Measurements from ENCODE around the gene MFSD2B.
A peak's percentile ranks its signal among the peaks of the same experiment; 100 is the strongest.
"Not testable (repeated sequence)": the region's sequence is repeated elsewhere in the genome, so short reads cannot be mapped to it uniquely, and the experiment has no call there.

Gene MFSD2B

DNA sequence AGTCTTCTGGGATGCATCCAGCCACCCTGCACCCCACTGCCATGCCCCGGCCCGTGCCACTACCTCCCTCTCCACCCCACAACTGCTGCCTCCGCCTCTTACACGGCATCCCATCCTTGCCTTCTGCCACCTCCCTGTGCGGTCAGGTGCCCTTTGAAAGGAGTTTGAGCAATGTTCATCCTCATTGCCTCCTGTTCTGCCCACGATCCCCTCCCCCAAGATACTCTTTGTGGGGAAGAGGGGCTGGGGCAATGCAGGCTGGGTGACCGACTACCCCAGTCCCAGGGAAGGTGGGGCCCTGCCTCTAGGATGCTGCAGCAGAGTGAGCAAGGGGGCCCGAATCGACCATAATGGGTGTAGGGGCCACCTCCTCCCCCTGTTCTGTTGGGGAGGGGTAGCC, 8.4 kb downstream of the MFSD2B start:
- no peak for DNase-seq (ENCODE audit: low read depth)

DNA sequence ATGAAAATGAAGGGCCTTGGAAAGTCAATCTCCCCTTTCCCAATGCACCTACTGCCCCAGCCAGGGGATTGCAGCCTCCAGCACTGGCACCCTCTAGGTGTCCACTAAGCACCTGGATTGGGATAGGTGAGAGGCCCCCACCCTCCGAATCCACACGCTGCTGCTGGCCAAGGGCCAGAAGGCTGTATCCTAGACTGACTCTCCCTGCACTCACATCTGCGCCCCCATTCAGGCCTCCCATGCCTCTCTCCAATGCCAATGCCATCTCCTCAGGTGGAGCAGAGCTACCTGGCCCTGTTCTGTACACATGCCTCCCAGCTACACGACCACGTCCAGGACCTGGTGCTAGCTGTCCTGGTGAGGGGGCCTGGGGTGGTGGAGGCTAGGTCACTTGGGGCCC, 9.8 kb downstream of the MFSD2B start:
- no peak for DNase-seq (ENCODE audit: low read depth)

DNA sequence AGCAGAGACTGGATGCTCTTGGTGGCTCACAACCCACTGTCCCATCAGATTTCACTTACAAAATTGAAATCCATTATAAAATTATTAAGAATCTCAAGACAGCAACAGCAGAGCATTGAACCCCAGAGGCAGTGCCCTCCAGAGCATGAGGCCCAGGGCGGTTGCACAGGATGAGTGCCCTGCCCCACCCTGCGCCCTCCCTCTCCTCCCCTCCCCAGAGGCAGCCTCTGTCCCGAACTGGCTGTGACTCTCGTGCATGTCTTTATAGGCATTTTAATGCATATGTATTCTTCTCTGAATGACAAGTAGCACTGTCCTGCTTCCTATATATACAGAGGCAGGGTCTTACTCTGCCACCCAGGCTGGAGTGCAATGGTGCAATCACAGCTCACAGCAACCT, 10.4 kb downstream of the MFSD2B start:
- no peak for DNase-seq (ENCODE audit: low read depth)

DNA sequence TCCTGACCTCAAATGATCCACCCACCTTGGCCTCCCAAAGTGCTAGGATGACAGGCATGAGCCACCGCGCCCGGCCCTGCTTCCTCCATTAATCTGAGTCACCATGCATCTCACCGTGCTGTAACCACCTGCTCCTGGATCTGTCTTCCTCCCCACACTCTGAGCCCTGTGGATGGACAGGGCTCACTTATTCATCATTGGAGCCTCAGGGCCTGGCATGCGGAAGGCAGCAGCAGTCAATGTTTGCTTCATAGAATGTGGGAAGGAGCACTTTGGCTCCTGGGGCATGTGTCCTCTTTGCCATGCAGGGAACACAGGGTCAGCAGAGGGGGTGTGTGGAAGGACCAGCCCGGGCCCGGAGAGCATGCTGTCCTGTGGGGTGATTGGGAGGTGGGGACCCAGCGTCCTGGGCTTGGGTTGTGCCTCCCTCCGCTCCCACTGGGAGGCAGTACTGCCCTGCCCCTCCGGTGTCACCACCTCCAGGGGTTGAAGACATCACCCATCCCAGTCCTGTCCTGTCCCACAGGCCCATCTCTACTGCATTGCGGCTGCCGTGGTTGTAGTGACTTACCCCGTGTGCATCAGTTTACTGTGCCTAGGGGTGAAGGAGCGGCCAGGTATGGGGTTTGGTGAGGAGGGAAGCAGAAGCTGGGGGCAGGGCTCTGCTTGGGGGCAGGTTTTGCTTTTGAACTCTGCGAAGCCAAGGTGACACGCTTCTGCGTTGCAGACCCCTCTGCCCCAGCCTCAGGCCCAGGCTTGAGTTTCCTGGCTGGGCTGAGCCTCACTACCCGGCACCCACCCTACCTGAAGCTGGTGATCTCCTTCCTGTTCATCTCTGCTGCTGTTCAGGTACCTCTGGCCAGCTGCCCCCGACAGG, 11.5 kb downstream of the MFSD2B start:
- DNase-seq (ENCODE audit: low read depth) = no peak

DNA sequence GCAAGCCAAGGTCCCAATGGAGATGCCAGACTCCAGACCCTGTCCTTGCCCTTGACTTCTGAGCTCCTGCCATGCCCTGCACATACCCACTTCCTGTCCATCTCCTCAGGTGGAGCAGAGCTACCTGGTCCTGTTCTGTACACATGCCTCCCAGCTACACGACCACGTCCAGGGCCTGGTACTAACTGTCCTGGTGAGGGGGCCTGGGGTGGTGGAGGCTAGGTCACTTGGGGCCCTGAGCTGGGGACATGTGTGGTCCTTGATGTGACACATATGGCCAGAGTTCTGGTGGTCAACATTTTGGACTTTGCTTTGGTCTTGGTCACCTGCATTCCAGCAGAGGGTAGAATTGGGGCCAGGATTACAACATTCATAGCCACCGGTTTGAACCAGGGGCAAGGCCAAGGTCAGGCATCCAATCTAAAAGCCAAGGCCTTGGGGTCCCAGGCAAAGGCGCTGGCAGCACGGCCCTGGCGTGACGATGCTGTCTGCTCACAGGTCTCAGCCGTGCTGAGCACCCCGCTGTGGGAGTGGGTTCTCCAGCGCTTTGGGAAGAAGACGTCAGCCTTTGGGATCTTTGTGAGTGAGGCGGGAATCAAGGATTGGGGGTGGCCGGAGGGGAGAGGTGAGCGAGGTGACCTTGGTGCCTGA, 12.6 kb downstream of the MFSD2B start:
- no peak for DNase-seq (ENCODE audit: low read depth)

DNA sequence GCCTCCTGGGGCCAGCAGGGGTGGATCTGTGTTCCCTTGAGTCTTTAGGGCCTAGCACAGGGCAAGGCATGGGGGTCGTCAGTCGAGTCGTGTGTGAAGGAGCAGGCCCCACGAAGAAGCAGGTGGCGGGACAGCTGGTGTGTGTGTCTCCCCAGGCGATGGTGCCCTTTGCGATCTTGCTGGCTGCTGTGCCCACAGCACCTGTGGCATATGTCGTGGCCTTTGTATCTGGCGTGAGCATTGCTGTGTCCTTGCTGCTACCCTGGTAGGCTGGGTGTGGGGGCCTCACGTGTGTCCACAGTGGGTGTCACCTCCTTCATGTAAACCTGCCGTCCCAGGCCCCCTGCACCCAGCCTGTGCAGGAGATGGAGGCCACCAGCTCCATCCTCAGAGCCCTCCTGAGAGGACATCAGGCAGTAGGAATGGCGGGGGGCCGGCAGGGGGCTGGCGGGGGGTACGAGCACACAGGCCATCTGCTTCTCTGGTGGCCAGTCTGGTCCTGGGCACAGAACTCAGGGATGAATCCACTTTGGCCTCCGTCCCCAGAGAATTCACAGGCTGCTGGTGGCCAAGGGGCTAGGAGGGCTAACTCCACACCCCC, 13.2 kb downstream of the MFSD2B start:
- DNase-seq (ENCODE audit: low read depth) = no peak

DNA sequence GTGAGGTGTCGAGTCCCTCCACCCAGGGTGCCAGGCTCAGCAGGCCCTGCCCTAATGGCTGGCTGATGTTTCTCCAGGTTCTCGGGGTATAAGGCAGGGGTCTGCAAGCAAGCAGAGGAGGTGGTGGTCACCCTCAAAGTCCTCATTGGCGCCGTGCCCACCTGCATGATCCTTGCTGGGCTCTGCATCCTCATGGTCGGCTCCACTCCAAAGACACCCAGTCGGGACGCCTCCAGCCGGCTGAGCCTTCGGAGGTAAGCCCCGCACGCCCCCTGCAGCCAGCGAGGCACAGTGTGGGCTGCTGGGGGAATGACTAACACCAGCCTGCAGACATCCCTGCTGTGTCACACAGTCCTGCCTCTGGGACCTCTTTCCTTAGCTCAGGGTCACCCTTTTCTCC, 14.1 kb downstream of the MFSD2B start:
- DNase-seq (ENCODE audit: low read depth) = peak; percentile 34

DNA sequence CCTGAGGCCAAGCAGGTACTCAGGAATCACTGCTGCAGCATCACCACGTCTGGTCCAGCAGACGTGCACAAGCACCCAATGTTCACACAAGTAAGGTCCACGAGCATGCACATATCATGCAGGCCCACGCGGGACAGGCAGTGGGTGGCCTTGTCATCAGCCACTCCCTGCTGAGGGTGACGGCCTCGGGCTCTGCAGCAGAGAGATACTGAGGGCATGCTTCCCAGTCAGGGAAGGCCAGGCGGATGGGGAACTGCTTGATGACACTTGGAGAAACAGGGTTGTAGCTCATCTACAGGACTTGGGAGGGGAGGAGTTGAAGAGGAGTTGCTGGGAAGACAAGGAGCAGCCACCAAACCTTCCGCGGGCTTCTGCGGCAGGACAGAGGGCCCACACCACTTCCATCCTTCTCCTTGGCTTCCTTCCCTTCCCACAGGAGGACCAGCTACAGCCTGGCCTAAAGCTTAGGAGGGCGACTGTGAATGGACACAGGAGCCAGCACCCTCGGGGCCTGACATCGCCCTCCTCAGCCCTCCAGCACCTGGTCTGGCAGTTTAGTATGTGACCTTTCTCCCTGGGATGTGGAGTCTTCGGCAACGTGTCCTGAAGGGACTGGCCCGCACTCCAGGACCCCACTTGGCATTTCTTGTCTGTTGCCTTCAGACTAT, 15.2 kb downstream of the MFSD2B start:
- DNase-seq (ENCODE audit: low read depth) = no peak

DNA sequence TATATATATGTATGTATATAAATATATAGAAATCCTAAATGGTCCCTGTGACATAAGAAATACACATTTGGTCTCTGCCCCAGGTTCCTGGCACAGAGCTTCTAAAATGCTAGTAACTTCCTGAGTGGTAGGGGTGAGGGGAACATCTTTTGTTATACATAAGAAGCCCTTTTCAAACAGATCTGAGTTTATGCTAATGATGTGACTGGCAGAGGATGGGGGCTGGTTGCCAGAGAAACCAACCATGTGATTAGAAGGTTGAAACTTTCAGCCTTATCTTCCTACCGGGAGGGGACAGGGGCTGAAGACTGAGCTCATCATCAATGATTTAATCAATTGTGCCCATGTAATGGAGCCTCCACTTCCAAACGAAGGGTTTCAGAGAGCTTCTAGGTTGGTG, 16.3 kb downstream of the MFSD2B start:
- no peak for DNase-seq (ENCODE audit: low read depth)

DNA sequence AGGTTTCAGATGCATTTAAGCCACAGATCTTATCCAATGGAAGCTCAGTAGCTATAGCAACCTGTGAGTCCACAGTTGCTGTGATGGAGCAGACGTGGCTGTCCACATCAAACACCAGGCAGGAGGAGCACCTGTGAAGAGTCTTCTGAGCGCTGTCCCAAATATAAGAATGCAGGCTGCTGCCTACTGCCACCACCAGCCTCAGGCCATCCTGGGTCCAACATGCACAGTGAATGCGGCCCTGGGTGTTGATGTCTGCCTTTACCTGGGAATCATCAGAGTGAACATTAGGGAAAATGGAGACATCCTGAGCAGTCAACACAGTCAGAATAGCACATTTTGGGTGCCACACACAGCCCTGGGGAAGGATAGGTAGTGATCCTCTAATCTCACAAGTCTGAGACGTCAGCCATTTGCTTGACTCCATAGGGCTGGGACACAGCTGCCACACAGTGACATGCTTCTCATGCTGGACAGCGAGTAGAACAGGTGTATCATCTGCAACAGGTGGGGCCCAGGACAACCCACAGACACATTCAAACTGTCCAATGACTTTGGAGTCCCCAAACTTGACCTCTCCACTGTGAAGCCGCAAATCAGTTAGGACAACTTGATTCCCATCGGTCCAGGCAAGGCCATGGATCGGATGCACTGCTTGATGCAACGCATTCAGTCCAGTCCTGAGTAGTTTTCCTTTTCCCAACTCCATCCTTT, 29.1 kb downstream of the MFSD2B start:
- no peak for DNase-seq (ENCODE audit: low read depth)

DNA sequence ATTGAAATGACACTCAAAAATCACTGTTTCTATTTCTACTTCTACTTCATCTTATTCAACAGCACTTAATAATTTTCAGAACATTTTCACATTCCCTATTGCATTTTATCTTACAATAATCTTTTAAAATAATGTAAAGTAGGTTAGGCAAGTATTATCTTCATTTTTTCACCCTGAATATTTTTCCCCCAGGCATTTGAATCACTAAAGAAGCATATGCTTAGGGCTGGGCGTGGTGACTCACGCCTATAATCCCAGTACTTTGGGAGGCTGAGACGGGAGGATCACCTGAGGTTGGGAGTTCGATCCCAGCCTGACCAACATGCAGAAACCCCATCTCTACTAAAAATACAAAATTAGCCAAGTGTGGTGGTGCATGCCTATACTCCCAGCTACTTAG, 30.6 kb downstream of the MFSD2B start:
- no peak for DNase-seq (ENCODE audit: low read depth)

DNA sequence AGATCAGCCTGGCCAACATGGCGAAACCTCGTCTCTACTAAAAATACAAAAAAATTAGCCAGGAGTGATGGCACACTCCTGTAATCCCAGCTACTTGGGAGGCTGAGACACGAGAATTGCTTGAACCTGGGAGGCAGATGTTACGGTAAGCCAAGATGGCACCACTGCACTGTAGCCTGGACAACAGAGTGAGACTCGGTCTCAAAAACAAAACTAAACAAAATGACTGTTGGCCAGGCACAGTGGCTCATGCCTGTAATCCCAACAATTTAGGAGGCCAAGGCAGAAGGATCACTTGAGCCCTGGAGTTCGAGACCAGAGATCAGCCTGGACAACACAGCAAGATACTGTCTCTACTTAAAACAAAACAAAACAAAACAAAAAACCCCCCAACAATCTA, 33.2 kb downstream of the MFSD2B start:
- not testable (repeated sequence) for DNase-seq (ENCODE audit: low read depth)

DNA sequence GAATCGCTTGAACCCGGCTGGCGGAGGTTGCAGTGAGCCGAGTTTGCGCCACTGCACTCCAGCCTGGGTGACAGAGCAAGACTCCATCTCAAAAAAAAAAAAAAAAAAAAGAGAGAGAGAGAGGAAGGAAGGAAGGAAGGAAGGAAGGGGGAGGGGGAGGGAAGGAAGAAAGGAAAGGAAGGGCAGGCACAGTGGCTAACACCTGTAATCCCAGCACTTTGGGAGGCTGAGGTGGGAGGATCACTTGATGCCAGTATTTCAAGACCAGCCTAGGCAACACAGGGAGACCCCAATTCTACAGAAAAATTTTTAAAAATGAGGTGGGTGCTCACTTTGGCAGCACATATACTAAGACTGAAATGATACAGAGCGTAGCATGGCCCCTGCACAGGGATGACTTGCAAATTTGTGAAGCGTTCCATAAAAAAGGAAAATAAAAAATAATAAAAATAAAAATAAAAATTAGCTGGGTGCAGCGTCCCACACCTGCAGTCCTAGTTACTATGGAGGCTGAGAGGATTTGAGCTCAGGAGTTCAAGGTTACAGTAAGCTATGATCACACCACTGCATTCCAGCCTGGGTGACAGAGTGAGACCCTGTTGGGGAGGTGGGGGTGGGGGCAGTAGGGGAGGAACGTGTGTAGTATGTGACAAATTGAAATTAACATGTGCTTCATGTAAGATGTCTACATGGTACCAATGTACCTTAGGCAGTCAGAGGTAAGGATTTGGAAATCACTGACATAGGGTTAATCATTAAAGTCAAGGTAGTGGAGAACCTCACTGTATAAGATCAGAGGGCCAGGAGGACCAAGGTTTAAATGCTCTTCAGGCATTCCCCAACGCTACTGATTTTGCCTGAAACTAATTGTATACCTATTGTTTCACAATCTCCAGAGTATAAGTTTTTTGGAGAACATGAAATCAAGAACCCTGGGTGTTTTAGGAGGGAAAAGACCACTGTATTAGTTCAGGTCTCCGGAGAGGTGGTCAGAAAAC, 35.9 kb downstream of the MFSD2B start:
- DNase-seq (ENCODE audit: low read depth) = no peak

DNA sequence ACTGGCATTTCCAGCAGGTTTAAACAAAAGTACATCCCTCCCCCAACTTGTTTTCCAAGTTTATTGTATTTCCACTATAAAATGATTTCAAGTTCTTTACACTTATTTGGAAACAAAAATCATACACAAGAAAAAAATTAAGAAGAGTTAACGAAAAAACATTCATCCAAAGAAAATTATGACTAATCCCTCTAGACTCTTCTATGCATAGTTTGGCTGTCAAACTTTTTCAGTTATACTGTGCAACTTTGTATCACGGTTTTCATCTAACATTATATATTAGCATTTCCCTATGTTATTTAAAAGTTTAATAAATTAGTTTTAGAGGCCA, 36.7 kb downstream of the MFSD2B start:
- DNase-seq (ENCODE audit: low read depth) = no peak

DNA sequence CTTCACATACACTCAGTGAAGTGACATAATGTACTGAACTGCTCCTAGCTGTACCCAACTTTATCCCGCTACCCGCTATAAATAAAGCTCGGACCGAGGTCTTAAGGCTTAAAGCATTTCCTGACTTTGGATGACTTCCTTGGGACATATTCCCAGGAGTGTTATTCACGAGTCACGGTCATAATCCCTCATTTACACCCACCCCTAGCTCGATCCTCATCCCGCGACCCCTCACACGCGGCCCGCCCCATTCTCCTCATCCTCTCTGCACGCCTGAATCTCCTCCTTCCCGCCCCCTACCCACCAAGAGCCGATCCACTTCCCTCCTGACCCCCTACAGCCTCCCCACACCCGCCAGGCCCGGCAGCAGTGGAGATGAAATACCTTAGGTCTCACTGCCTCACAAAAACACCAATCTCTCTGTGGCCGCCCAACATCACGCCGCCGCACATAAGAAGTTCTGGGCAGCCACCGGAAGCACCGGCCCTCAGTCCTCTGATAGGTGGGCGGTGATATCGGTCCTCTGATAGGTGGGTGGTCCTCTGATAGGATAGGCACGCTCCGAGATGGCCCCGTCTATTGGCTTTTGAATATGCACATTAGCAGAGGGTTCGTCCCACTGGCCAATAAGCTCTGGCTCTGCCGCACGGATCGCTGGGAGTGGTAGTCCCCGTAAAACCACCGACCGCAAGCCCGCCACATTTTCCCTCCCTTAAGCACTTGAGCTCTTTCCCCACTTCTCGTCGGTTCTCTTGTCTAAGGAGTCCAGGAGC, 37.2 kb downstream of the MFSD2B start, which contains the start of gene WDCP:
TSS of gene WDCP (minus strand) at position 462 of the 773 bp plus-strand sequence. CDS start 7,897 bp downstream, outside the sequence.
- peak; percentile 99 for DNase-seq (ENCODE audit: low read depth)

DNA sequence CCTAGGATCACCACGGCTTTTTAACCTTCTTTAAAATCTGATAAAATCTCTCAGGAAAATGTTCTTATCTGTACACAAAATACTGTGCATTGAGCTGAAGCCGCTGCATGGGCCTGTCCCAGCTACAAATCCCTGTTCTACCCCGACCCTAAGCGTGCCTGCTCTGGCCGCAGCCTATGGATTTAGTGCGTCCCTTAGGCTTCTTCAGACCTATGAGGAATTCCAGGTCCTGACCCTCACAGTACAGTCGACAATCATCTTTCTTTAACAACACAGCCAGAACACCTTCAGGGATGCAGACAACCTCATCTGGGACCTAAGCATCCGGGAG, 37.8 kb downstream of the MFSD2B start:
- no peak for DNase-seq (ENCODE audit: low read depth)

DNA sequence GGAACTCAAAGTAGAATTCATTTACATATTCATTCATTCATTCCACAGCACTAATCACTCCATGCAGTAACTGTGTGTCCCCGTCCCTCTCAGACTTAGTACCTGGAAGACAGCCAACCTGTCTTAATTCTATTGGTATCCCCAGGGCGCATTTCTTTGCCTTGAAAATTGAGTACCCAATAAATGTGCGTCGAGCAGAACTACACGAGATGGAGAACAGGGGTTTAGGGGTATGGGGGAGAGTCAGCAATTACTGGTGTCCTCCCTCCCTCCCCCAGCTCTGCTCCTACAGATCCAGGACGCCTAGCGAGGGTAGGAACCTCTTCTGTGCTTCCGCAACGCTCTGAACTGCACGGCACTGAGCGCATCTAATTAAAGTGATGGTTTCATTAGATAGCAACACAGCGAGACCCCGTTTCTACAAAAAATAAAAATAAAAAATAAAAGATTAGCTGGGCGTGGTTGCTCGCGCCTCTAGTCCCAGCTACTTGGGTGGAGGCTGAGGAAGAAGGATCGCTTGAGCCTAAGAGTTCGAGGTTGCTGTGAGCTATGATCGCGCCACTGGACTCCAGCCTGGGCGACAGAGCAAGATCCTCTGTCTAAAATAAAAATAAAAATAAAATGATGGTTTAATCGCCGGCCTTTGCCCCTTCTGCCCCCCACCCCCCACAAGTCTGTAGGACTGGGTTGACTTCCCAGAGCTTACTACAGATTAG, 39.0 kb downstream of the MFSD2B start:
- no peak for DNase-seq (ENCODE audit: low read depth)

DNA sequence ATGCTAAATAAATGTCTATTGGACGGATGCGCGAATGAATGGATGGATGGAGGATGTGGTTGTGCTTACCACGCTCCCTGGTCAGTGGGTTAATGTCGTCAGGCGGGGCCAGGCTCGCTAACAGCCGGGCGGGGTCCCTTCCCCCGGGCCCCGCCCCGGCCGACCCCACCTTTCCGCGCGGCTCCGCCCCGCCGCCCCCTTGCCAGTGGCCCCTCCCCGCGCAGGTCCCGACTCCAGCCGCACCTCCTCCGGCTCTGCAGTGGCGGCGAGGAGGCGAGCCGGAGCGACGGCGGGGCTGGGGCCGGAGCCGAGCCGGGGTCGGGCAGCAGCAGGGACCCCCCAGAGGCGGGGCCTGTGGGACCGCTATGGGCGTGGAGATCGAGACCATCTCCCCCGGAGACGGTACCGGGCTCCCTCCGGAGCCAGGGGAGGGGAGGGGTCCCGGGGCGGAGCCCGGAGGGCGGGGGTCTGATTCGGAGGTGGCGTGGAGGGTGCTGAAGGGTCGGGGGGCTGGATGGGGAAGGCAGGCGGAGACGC, 39.7 kb downstream of the MFSD2B start, which contains the start of gene FKBP1B:
TSS of gene FKBP1B (plus strand) at position 257 of the 537 bp plus-strand sequence. CDS start at position 366, 109 bp downstream.
- peak; percentile 40 for DNase-seq (ENCODE audit: low read depth)

All from amniotic epithelial cell (primary cell).